Daoy (cell line): ENCODE measurements around the gene MICALL1. TPM values are rescaled to one million over a fixed set of nuclear protein-coding genes. Genes with fewer than 3 reads are reported as not detected.

ENCODE experiments used
- DNase-seq: peaks from one replicate; pipeline ENCODE4 v3.0.0-alpha.2; 2015; ENCODE audit warnings: low read depth
- total RNA-seq: library from RNA; depleted of rRNA; stranded (reverse); fragments of >200 nt; shearing (Covaris generic); gene quantifications from 2 replicates; pipeline ENCODE4 v1.2.3, GENCODE V29; 2014; rRNA removed

Gene MICALL1
- total RNA-seq, 1 experiment from 2014 or later = 33.6 TPM

GRCh38 chr22:37983860-37984791, 78.0 kb downstream of the MICALL1 start, which contains the start of gene SOX10:
Gene SOX10, minus strand, starts transcription at chr22:37984555. Its CDS starts 771 bp downstream, at chr22:37983784.
- no peak for DNase-seq

DNA sequence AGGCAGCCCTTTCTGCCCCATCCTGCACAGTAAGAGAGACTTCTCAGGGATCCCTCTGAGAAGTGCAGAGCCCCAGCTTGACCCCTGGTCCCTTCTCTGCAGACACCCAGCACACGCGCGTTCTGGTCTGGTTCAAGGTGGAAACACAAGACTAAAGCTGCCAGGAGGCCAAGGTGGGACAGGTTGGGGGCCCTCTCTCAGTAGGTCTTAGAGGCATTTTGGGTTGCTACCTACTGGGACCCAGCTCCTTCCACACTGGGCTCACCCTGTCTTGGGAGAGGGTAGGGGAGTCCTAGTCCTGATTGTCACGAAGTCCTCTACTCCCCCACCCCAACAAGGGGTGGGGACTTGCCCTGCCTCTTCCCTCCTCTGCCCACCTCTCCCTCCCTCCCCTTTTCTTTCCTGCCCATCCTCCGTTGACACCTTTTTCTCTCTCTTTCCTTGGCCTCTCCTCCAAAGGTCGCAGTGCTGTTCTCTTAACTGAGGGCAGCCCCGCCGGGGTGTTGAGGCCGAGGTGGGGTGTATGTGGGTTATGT, 79.0 kb downstream of the MICALL1 start:
- no peak for DNase-seq

DNA sequence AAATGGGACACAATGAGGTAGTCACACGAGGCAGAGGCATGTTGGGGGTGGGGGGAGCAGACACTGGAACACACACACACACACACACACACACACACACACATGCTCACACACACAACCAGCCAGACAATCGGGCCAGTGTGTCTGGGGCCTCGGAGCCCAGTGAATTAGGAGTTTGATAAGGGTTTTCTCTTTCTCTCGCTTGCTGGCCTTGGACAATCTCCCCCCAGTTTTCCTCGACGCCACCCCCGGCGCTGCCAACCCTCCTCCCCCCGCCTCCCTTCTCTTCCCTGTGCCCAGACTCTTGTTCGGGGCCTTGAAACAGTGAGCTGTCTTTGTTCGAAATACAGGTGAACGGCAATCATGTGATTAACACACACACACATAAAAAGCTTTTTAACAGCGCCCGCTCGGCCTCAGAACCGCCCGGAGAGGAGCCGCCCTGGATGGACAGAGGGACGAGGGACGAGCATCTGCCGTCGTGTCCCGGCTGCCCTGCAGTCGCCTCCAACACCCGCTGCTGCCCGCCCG, 79.7 kb downstream of the MICALL1 start:
- no peak for DNase-seq

- DNase-seq = no peak
These were observed 80.3 kb downstream of the MICALL1 start for GRCh38 chr22:37986371-37986770.

DNA sequence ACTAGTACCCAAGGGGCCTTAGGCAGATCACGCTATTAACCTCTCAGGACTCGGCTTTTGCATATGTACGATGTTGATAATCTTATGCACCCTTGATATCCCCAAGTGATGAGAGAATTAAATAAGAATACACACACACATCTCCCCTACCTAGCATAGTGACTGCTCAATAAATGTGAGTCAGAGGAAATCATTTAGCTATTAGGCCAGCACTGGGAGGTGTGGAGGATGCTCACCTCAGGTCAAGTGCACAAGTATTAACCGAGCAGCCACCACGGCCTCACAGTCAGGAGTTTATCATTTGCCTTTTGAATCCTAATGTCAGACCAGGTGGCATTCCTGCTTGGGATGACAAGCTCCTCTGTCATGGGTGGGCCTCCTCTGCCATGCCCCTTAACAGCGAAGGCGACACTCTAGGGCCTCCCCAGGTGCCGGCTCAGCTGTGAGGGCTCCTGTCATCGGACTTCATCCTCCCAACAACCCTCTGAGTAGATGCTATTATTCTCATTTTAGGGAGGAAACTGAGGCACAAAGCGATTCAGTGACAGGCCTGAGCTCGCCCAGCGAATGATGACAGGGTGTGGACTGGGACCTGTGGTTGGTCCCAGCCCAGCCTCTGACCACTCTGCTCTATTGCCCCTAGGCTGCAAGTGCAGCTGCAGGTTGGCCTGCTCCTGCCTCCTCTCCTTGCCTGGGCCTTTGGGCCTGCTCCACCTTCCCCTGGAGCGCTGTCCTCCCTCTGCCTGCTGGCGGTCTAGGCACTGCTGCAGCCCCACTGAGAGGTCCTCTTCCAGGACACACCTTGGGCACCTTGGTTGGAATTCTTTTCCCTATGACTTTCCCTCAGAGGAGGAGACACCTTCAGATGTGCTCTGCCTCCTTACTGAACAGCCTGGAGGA, 83.3 kb downstream of the MICALL1 start:
- no peak for DNase-seq

DNA sequence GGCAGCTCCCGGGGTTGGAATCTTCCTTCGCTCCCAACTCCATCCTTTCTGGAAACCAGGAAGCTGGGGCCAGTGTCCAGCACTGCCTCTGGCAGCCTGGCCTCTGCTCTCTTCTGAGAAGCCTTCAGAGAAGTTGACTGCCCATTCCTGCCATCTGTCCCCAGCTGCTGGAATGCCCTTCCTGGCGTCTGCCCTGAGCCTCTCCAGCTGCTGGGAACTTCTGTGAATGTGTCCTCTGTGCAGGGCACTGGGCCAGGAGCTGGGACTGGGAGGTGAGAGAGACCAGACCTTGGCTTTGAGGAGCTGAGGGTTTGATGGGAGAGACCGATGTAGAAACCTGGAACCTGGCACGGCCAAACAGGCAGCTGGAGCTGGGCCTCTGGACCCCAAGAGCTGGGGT, 84.2 kb downstream of the MICALL1 start:
- DNase-seq = no peak

- DNase-seq = no peak
These were observed 84.8 kb downstream of the MICALL1 start for GRCh38 chr22:37990862-37991261.

- DNase-seq = no peak
These were observed 85.8 kb downstream of the MICALL1 start for GRCh38 chr22:37991731-37992442.

Other genes with a start within 250 kb of the MICALL1 start
- 29.2 and 32.0 TPM in 2 replicates for gene PDXP, start 247.6 kb upstream of the MICALL1 start, total RNA-seq
- gene LGALS1, start 230.7 kb upstream of the MICALL1 start, total RNA-seq = 3,366 and 4,590 TPM in 2 replicates
- gene NOL12, start 220.0 kb upstream of the MICALL1 start, total RNA-seq = 71.4 and 92.3 TPM in 2 replicates
- 42.9 and 45.3 TPM in 2 replicates for gene TRIOBP, start 209.2 kb upstream of the MICALL1 start, total RNA-seq
- gene GCAT, start 98.4 kb upstream of the MICALL1 start, total RNA-seq = 44.5 and 44.9 TPM in 2 replicates
- not detected in 2 replicates for gene GALR3, start 82.9 kb upstream of the MICALL1 start, total RNA-seq
- 59.8 and 64.7 TPM in 2 replicates for gene ANKRD54, start 62.0 kb upstream of the MICALL1 start, total RNA-seq
- gene EIF3L, start 56.9 kb upstream of the MICALL1 start, total RNA-seq = 288 and 343 TPM in 2 replicates
- gene C22orf23, start 47.3 kb downstream of the MICALL1 start, total RNA-seq = 3.4 TPM in 1 of 2 replicates, not detected in the other
- 138 and 183 TPM in 2 replicates for gene POLR2F, start 47.4 kb downstream of the MICALL1 start, total RNA-seq
- not detected in 2 replicates for gene SOX10, start 78.3 kb downstream of the MICALL1 start, total RNA-seq
- gene PICK1, start 151.1 kb downstream of the MICALL1 start, total RNA-seq = 19.4 and 28.8 TPM in 2 replicates
- gene SLC16A8, start 177.9 kb downstream of the MICALL1 start, total RNA-seq = not detected in 2 replicates
- 16.2 and 16.8 TPM in 2 replicates for gene BAIAP2L2, start 204.4 kb downstream of the MICALL1 start, total RNA-seq